Measurements from ENCODE around the gene TSEN54.

Gene TSEN54

GRCh38 chr17:75542728-75543336 is 26.5 kb downstream of the TSEN54 start:
- no peak for DNase-seq (ENCODE audit: low read depth, low spot score)

GRCh38 chr17:75544250-75544649 is 27.9 kb downstream of the TSEN54 start:
- no peak for DNase-seq (ENCODE audit: low read depth, low spot score)

- DNase-seq (ENCODE audit: low read depth, low spot score), result no peak
Measured at GRCh38 chr17:75546181-75546580, 29.9 kb downstream of the TSEN54 start.

- no peak for DNase-seq (ENCODE audit: low read depth, low spot score)
Measured at GRCh38 chr17:75547091-75547490, 30.8 kb downstream of the TSEN54 start.

- DNase-seq (ENCODE audit: low read depth, low spot score), result no peak
Measured at GRCh38 chr17:75548813-75549212, 32.5 kb downstream of the TSEN54 start.

GRCh38 chr17:75549246-75550138 is 33.2 kb downstream of the TSEN54 start:
- DNase-seq (ENCODE audit: low read depth, low spot score), result no peak

- DNase-seq (ENCODE audit: low read depth, low spot score), result no peak
Measured at GRCh38 chr17:75550139-75550465, 33.8 kb downstream of the TSEN54 start.

GRCh38 chr17:75551266-75551665 is 34.9 kb downstream of the TSEN54 start:
- no peak for DNase-seq (ENCODE audit: low read depth, low spot score)

- DNase-seq (ENCODE audit: low read depth, low spot score), result no peak
Measured at GRCh38 chr17:75552425-75553294, 36.3 kb downstream of the TSEN54 start.

- no peak for DNase-seq (ENCODE audit: low read depth, low spot score)
Measured at GRCh38 chr17:75553295-75554110, 37.2 kb downstream of the TSEN54 start.

- no peak for DNase-seq (ENCODE audit: low read depth, low spot score)
Measured at GRCh38 chr17:75555679-75556153, 39.4 kb downstream of the TSEN54 start.

- no peak for DNase-seq (ENCODE audit: low read depth, low spot score)
Measured at GRCh38 chr17:75557075-75557851, 40.9 kb downstream of the TSEN54 start.

GRCh38 chr17:75557852-75558665 is 41.7 kb downstream of the TSEN54 start:
- no peak for DNase-seq (ENCODE audit: low read depth, low spot score)

GRCh38 chr17:75558666-75559530 is 42.6 kb downstream of the TSEN54 start:
- DNase-seq (ENCODE audit: low read depth, low spot score), result no peak

- no peak for DNase-seq (ENCODE audit: low read depth, low spot score)
Measured at GRCh38 chr17:75559958-75560533, 43.7 kb downstream of the TSEN54 start.

- DNase-seq (ENCODE audit: low read depth, low spot score), result no peak
Measured at GRCh38 chr17:75561927-75562603, 45.7 kb downstream of the TSEN54 start.

- DNase-seq (ENCODE audit: low read depth, low spot score), result no peak
Measured at GRCh38 chr17:75563063-75563758, 46.9 kb downstream of the TSEN54 start.
